ENCODE measurements around the gene SMYD2. TPM values are rescaled to one million over a fixed set of nuclear protein-coding genes. Genes with fewer than 3 reads are reported as not detected.
A peak's percentile ranks its signal among the peaks of the same experiment; 100 is the strongest.

The SMYD2 gene
- total and polyA plus RNA-seq, 10 of the 15 experiments (the other 5 are each of a cell fraction or from before 2014, with no cell fraction given) = 8.3 to 55.7 (median 26.4) TPM

- no peak for TF ChIP-seq MTA3 (IDR thresholded peaks at IDR 0.05; ENCODE audit: borderline replicate concordance, low read length)
- TF ChIP-seq CHD4 (IDR thresholded peaks at IDR 0.05) = no peak
- TF ChIP-seq YY1 (IDR thresholded peaks at IDR 0.05; ENCODE audit: low read depth, low read length) = peak; percentile 79
- no peak for TF ChIP-seq NR2C1 (IDR thresholded peaks at IDR 0.05)
- 0 out of 2 replicates have a peak, but pooled peaks have one; percentile 14 for TF ChIP-seq CREM (IDR thresholded peaks at IDR 0.05; ENCODE audit: low read depth)
- 0 out of 4 replicates have a peak, but pooled peaks of 1 of the 2 experiments have one; percentile 15 for TF ChIP-seq BHLHE40 (IDR thresholded peaks at IDR 0.05; ENCODE audit: borderline replicate concordance in 1 of 2, low read depth in 2 of 2, low read length in 1 of 2)
- no peak for TF ChIP-seq NR2F1 (conservative IDR thresholded peaks at IDR 0.05)
- TF ChIP-seq PKNOX1 (IDR thresholded peaks at IDR 0.05) = peak; percentile 34; the same call in 1 of the 2 replicates
- 0 out of 2 replicates have a peak, but pooled peaks have one; percentile 42 for TF ChIP-seq IRF4 (IDR thresholded peaks at IDR 0.05; ENCODE audit: low read depth, low read length)
- TF ChIP-seq PML (IDR thresholded peaks at IDR 0.05; ENCODE audit: low read length) = no peak
- no peak for TF ChIP-seq MEF2A (IDR thresholded peaks at IDR 0.05; ENCODE audit: insufficient read depth, low read depth, low read length)
- no peak for TF ChIP-seq ZNF24 (IDR thresholded peaks at IDR 0.05)
- TF ChIP-seq TCF3 (IDR thresholded peaks at IDR 0.05; ENCODE audit: borderline replicate concordance, insufficient read depth, low read depth, low read length) = no peak
- no peak for TF ChIP-seq FOS (IDR thresholded peaks at IDR 0.05; ENCODE audit: borderline replicate concordance, extremely low read depth, insufficient read length)
- TF ChIP-seq MYC (IDR thresholded peaks at IDR 0.05; ENCODE audit: insufficient read depth, insufficient read length, insufficient replicate concordance, low read length, severe bottlenecking) = no peak
- TF ChIP-seq SMC3 (IDR thresholded peaks at IDR 0.05; ENCODE audit: borderline replicate concordance, low read length) = peak; percentile 97
- TF ChIP-seq POLR2A (IDR thresholded peaks at IDR 0.05; ENCODE audit: low read depth, low read length) = no peak
Measured at GRCh38 chr1:214328770-214329469, 48.0 kb downstream of the SMYD2 start (continued).

All from GM12878 (cell line).